ENCODE data around the gene SEMA4B.
"Not testable (repeated sequence)": the region's sequence is repeated elsewhere in the genome, so short reads cannot be mapped to it uniquely, and the experiment has no call there.

The SEMA4B gene, protein sequence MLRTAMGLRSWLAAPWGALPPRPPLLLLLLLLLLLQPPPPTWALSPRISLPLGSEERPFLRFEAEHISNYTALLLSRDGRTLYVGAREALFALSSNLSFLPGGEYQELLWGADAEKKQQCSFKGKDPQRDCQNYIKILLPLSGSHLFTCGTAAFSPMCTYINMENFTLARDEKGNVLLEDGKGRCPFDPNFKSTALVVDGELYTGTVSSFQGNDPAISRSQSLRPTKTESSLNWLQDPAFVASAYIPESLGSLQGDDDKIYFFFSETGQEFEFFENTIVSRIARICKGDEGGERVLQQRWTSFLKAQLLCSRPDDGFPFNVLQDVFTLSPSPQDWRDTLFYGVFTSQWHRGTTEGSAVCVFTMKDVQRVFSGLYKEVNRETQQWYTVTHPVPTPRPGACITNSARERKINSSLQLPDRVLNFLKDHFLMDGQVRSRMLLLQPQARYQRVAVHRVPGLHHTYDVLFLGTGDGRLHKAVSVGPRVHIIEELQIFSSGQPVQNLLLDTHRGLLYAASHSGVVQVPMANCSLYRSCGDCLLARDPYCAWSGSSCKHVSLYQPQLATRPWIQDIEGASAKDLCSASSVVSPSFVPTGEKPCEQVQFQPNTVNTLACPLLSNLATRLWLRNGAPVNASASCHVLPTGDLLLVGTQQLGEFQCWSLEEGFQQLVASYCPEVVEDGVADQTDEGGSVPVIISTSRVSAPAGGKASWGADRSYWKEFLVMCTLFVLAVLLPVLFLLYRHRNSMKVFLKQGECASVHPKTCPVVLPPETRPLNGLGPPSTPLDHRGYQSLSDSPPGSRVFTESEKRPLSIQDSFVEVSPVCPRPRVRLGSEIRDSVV

DNA sequence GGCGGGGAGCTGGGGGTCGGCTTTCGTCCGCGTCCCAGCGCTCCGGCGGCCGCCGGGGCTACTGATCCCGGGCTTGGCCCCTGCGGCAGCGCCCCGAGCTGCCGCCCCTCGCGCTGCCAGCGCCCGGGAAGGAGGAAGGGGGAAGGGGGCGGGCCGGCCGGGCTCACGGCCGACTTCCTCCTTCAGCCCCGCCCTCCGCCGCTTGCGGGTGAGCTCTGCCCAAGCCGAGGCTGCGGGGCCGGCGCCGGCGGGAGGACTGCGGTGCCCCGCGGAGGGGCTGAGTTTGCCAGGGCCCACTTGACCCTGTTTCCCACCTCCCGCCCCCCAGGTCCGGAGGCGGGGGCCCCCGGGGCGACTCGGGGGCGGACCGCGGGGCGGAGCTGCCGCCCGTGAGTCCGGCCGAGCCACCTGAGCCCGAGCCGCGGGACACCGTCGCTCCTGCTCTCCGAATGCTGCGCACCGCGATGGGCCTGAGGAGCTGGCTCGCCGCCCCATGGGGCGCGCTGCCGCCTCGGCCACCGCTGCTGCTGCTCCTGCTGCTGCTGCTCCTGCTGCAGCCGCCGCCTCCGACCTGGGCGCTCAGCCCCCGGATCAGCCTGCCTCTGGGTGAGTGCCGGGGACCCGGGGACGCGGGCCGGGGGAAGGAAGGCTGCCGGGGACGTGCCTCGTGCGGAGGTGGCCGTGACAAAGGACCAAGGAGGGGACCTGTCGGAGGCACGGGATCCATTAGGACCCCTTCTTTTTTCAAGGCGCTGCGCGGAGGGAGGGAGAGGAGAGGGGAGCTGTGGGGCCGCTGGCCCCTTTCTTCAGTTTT lies at the start of gene SEMA4B:
TSS of gene SEMA4B (plus strand) at position 201 of the 814 bp plus-strand sequence. CDS start at position 450, 249 bp downstream.
- DNase-seq: peak; percentile 53 to 60

DNA sequence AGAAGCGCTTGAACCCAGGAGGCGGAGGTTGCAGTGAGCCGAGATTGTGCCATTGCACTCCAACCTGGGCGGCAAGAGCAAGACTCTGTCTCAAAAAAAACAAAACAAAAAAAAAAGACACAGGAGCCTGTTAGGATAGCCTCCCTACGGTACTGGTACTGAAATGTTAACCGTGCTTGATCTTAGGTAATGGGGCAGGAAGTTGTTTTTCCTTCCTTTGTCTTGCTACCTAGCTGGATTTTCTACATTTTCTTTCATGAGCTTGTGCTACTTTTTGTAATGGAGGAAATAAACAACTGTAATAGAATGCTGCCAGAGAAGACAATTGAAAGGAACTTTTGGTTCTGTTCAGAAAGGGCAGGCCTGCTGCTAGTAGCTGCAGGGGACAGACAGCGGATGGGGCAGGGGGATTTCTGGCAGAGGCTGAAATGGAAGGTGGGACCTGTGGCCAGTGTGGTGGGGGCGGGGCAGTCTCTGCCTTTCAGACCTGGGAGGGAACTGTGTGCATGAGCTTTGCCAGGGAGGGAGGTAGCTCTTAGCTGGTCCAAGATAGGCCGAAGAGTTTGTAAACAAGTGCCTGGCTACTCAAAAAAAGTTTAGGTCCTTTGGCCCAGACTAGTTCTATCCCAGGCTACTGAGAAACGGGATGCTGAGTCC lies 49.0 kb upstream of the SEMA4B start:
- DNase-seq: peak in 1 of 2 donors; percentile 30

DNA sequence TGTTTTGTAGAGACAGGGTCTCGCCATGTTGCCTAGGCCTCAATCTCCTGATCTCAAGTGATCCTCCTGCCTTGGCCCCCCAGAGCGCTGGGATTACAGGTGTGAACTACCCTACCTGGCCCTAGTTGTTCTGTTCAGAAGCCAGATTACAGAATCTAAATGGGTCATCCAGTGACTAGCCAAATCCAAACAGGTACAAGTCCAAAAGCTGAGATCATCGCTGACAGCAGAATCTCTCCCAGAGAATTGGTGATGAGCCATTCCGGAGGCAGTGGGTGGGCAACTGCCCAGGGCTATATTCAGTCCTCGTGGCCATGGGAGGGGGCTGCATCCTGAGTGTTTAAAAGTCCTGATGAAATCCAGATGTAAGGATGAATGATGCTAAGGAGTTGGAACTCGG lies 47.5 kb upstream of the SEMA4B start:
- no peak for DNase-seq

DNA sequence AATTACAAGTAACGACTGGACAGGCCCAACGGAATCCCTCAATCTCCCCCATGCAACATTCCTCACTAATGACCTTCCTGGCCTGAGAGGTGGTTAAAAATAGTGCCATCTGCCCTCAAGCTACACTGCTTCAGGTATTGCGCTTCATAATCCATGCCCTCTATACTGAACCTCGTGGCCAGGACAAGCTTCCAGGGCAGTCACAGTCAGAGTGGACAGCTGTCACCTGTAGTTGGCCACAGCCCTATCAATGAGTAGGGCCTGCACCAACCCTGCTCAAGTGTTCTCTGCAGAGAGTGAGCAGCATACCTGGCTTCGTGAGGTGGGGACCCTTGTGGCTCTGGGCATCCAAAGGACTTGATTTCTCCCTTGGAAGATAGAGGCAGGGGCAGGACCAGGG lies 46.9 kb upstream of the SEMA4B start:
- no peak for DNase-seq

DNA sequence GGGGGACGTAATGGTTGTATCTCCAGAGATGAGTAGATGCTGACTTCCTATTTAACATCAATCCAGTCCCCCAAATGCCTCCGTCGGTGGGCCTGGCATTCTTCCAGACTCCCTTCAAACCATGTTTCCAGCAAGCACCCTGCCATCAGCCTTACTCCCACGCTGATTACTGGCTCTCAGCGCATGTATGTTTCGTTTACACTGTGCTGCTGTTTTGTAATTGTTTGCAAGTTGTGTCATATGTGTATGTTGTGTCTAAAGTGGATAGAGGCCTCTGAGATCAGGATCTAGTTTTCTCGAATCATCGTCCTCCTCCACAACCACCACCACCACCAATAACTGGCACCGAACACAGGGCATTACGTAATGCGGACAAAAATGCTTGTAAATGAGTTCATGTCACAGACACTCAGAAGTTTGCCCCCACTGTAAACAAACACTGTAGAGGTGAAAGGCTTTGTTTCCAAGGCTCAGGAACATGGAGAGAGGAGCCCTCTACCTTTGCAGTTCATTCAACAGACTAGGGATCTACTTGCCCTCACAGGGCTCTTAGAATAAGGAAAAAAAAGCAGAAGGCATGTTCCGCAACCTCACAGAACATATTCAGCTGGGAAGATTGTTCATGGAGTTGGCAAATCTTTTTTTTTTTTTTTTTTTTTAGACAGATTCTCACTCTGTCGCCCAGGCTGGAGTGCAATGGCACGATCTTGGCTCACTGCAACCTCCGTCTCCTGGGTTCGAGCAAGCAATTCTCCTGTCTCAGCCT lies 46.1 kb upstream of the SEMA4B start:
- no peak for DNase-seq

DNA sequence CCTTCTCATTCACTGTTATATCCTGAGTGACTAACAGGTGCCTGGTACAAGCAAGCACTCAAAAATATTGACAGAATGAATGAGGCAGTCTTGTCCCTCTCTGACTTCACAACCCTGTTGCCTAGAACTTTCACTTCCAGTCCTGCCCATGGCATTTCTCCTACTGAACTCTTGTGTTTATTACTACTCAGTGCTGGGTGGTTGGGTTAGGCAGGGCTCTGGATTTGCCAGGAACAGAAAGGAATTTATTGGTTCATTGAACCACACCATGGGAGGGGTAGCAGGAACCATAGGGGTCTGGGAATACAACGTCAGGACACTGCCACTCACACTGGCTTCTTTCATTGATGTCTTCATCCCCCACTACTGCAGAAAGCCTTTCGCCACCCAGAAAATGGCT lies 41.9 kb upstream of the SEMA4B start:
- DNase-seq: no peak

DNA sequence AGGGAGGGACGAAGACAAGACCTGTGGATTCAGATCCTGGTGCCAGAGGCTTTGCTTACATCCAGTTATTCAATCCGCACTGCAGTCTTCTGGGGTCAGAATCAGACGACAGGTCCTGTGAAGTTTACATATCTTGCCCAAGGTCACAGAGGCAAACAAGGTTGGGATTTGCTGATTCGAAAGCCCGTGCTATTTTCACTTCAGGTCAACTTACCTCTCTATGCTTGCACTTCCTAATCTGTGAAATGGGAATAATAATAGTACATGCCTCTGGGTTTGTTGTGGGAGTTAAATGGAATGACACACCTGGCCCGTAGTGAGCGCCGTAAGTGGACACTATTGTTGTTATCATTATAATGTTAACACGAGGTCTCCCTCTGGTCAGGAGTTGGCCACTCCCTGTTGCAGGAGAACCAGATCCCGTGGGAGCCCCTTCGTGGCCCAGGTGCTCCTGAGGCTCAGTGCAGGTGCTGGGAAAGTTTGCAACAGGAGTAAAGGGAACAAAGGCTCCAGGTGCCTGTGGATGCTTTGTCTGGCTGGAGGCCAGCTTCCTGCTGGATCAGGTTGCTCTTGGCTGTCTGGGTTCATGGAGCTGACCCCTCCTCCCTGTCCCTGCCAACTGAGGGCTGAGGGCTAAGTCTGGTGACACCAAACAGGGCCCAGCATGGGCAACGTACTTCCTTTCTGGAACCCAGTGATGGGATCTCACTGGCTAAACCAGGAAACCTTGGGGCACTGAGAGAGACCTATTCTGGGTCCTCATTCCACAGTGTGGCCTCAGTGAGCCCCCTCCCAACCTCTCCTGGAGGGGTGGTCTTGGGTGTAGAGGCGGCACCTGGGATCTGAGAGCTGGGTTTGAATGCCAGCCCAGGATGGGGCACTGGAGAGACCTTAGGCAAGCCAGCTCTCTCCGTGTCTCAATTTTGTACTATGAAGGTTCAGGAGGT lies 40.1 kb upstream of the SEMA4B start:
- no peak for DNase-seq

DNA sequence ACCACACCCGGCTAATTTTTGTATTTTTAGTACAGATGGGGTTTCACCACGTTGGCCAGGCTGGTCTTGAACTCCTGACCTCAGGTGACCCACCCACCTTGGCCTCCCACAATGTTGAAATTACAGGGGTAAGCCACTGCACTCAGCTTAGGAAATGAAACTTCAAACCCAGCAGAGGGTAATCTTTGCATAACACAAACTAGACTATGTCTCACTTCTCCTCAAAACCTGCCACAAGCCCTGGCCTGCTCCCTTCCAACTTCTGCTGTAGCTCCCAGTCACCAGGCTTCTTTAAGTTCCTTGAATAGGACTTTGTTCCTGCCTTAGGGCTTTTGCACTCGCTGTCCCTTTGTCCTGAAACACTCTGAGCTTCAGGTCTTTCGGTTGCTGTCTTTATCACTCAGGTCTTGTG lies 39.2 kb upstream of the SEMA4B start:
- DNase-seq: no peak

DNA sequence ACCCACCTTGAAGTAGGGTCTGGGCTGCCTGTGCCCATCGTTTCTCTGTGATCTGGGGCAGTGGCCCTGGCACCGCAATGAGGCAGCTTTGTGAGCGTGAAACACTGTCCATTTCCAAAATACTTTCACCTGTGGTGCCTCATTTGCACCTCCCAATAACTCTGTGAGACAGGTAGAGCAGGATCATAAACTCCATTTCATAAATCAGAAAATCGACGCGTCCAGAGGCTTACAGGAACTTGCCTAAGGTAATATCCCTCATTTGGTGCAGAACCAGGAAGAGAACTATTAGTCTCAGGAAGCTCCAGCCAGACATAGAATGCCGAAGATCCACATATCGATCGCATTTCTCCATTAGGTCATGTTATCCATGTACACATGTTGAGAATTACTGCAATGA lies 38.2 kb upstream of the SEMA4B start:
- no peak for DNase-seq

DNA sequence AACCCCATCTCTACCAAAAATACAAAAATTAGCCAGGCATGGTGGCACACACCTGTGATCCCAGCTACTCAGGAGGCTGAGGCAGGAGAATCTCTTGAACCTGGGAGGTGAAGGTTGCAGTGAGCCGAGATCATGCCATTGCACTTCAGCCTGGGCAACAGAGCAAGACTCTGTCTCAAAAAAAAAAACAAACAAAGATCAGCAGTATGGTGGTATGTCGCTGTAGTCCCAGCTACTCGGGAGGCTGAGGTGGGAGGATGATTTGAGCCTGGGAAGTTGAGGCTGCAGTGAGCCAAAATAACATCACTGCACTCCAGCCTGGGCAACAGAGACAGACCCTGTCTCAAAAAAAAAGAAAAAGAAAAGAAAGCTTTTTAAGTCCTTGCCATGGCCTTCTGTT lies 36.9 kb upstream of the SEMA4B start:
- DNase-seq: not testable (repeated sequence)

DNA sequence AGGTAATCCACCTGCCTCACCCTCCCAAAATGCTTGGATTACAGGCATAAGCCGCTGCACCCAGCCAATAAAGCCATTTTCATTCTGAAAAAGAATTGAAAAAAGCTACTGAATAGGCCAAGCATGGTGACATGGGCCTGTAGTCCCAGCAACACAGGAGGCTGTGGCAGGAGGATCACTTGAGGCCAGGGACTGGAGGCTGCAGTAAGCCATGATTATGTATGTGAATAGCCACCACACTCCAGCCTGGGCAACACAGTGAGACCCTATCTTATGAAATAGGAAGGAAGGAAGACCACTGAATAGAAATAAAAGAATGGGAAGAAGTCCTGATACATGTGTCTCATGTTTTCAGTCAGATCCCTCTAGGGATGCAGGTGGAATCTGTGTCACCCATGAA lies 36.0 kb upstream of the SEMA4B start:
- DNase-seq: no peak

DNA sequence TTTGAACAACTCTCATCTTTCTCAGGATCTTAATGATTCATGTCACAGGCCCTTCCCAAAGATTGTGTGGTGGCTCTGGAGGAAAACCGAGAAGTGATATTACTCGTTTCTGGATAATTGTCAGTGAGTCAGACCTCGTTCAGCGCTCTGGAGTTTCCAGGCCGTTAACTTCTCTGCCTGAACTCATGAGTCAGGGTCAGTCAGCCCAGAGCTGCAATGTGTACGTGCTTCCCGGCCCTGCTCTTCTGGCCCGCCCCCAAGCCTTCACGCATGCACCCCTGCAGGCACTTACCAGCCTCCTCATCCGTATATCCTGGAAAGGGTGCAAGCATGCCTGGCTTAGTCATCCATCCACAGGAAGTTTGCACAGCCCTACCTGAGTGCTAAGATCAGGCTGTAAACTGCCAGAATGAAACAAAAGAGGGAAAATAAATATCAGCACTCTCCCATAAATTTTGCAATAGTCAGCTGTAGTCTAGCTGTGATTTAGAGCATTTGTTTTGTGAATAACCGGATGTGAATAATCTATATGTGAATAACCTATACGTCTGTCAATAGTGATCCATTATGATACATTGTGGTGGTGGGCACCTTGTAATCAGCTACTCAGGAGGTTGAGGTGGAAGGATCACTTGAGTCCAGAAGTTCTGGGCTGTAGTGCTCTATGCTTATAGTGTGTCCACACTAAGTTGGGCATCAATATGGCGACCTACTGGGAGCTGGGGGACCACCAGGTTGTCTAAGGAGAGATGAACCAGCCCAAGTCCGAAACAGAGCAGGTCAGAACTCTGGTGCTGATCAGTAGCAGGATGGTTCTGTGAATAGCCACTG lies 35.3 kb upstream of the SEMA4B start:
- no peak for DNase-seq

DNA sequence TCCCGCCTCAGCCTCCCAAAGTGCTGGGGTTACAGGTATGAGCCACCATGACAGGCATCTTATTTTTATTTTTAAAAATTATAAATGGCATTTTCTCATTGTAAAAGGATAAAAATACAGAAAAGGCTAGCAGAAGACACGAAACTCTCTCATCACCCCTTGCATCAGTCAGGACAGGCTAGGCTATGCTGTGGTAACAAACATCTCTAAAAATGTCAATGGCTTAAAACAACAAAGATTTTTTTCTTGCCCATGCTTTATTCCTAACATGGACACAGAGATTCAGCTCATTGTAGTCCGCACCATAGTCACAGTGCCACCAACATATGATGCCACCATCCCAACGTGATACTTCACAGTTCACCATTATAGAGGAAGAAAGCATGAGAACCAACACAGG lies 34.0 kb upstream of the SEMA4B start:
- no peak for DNase-seq

DNA sequence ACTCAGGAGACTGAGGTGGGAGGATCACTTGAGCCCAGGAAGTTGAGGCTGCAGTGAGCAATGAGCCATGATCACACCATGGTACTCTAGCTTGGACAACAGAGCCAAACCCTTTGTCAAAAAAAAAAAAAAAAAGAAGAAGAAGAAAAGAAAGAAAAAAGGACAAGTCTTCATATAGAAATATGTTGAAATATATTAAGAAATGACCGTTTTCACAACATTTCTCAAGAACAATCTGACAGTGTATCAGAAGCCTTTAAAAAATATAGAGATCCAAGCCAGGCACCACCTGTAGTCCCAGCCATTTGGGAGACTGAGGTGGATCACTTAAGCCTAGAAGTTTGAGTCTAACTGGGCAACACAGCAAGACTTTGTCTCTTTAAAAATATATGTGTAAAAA lies 29.5 kb upstream of the SEMA4B start:
- no peak for DNase-seq

DNA sequence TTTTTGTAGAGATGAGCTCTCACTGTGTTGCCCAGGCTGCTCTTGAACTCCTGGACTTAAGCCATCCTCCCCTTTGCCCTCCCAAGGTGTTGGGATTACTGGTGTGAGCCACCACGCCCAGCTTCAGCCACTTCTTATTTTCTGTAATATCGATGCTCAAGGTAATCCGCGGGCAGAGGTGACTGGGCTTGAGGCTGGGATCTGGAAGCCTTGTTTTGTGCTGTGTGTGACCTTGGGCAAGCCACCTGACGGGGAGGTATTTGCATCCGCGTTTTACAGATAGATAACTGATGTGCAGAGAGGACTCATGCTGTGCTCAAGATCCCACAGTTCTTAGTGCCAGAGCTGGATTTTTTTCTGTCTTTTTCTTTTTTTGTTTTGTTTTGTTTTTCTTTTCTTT lies 27.8 kb upstream of the SEMA4B start:
- no peak for DNase-seq

DNA sequence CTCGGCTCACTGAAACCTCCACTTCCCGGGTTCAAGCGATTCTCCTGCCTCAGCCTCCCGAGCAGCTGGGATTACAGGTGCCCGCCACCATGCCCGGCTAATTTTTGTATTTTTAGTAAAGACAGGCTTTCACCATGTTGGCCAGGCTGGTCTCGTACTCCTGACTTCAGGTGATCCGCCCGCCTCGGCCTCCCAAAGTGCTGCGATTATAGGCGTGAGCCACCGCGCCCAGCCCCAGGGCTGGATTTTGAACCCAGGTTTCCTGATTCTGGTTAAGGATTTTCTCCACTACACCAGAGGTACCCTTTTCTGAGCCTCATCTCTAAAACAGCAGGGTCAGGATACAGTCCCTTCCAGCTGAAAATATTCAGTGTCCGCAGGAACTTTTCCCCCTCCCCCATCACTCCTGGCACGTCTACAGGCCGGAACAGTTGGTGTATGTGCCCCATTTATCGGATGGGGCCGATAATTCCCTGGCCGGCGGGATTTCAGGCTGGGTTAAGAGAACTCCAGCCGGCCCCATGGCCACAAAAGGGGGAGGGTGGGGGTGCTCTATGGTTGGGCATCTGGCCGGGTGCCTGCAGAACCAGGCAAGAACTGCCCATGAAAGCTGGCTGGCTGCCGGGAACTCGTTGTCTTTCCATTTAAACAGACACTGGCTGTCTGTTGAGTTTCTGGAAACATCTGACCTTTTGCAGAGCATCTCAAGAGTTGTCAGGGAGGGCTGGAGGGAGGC lies 26.8 kb upstream of the SEMA4B start:
- DNase-seq: peak; percentile 79 to 82

DNA sequence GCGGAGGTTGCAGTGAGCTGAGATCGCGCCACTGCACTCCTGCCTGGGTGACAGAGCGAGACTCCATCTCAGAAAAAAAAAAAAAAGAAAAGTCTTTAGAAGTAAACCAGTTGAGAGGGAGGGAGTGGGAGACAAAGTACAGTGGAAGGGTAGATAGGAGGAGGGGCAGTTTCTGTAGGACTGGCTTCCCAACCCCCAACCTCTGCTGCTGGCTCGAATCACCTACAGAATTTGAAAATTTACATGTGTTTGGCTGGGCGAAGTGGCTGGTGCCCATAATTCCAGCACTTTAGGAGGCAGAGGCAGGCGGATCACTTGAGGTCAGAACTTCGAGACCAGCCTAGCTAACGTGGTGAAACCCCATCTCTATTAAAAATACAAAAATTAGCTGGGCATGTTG lies 24.1 kb upstream of the SEMA4B start:
- DNase-seq: no peak

DNA sequence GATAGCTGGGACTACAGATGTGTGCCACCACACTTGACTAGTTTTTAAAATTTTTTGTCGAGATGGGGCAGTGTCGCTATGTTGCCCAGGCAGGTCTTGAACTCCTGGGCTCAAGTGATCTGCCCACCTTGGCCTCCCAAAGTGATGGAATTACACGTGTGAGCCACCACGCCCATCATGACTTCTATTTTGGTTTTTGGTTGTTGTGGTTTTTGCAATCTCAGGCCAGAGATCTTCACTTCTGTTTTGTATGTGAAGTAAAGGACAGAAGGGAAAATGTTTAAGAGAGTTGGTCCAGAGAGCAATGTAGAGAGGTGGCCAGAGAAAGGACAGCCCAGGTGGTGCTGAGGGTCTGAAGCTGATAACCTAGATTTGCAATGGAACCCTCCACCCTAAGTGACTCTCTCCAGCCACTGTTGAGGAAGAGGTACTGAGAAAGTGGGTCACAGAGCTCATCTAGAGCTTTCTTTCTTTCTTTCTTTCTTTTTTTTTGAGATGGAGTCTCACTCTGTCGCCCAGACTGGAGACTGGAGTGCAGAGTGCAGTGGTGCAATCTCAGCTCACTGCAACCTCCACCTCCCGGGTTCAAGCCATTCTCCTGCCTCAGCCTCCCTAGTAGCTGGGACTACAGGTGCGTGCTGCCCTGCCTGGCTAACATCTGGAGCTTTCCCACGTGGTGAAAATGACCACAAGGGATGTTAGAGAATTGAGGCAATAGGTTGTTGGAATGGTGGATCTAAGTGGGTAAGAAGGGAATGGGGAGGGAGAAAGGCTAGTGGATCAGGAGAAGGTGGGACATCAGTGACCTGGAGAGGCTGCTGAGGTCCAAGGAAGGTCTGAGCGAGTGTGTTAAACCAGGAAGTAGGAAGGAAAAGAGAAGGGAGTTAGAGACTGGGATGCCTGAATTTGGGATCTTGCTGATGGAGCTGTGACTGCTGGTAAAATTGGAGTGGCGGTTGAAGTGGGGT lies 22.4 kb upstream of the SEMA4B start:
- DNase-seq: no peak
